Omental fat pad (tissue), 4 donors: ENCODE measurements around the gene MRPS15. TPM values are rescaled to one million over a fixed set of nuclear protein-coding genes. Genes with fewer than 3 reads are reported as not detected.
A peak's percentile ranks its signal among the peaks of the same experiment; 100 is the strongest.

ENCODE experiments used
- ATAC-seq: fragments of 150-250 bp; one replicate; pipeline ENCODE4 v1.9.1; 2016; ENCODE audit warnings: mild to moderate bottlenecking, moderate library complexity; ENCODE audit not compliant: low FRiP score
- DNase-seq: peaks from one replicate; pipeline ENCODE4 v3.0.0-alpha.2; 2019; ENCODE audit warnings: low spot score
- CTCF ChIP-seq, 3 donors: fragments of 450-650 bp; IDR thresholded peaks; one replicate each; pipeline ENCODE4 v1.5.1; 2016 to 2017; ENCODE audit warnings: antibody characterized with exemption in 3 of 3, mild to moderate bottlenecking in 3 of 3, moderate library complexity in 2 of 3
- total RNA-seq, 4 donors: library from RNA; depleted of rRNA; stranded (reverse); fragments of >200 nt; gene quantifications; one replicate each; pipeline ENCODE4 v1.1.0, GENCODE V29; 2016

Gene MRPS15
- total RNA-seq, 4 donors from 2014 or later = 57.3 to 79.2 (median 71.7) TPM

- ATAC-seq = no peak
- DNase-seq = no peak
- TF ChIP-seq CTCF (IDR thresholded peaks at IDR 0.05) = no peak
Measured at GRCh38 chr1:36438715-36439114, 25.5 kb downstream of the MRPS15 start.

GRCh38 chr1:36436821-36437220 lies 27.4 kb downstream of the MRPS15 start:
- ATAC-seq (no peak), DNase-seq (no peak)
- no peak for TF ChIP-seq CTCF (IDR thresholded peaks at IDR 0.05)

- ATAC-seq = no peak
- no peak for TF ChIP-seq CTCF (IDR thresholded peaks at IDR 0.05)
- DNase-seq = no peak
Measured at GRCh38 chr1:36433102-36433501, 31.1 kb downstream of the MRPS15 start.

- DNase-seq = no peak
- ATAC-seq = no peak
- TF ChIP-seq CTCF (IDR thresholded peaks at IDR 0.05) = no peak
Measured at GRCh38 chr1:36432616-36433015, 31.6 kb downstream of the MRPS15 start.

GRCh38 chr1:36425791-36426190 lies 38.4 kb downstream of the MRPS15 start:
- no peak for ATAC-seq
- no peak for DNase-seq
- TF ChIP-seq CTCF (IDR thresholded peaks at IDR 0.05) = no peak

GRCh38 chr1:36421649-36422048 lies 42.5 kb downstream of the MRPS15 start:
- ATAC-seq = no peak
- DNase-seq = no peak
- TF ChIP-seq CTCF (IDR thresholded peaks at IDR 0.05) = no peak

GRCh38 chr1:36420836-36421317 lies 43.3 kb downstream of the MRPS15 start:
- ATAC-seq = peak; percentile 93
- DNase-seq = peak; percentile 85
- TF ChIP-seq CTCF (IDR thresholded peaks at IDR 0.05) = peak in 2 of 3 donors; percentile 55 to 73
